ENCODE measurements around the gene KLK2.

Gene KLK2

DNA sequence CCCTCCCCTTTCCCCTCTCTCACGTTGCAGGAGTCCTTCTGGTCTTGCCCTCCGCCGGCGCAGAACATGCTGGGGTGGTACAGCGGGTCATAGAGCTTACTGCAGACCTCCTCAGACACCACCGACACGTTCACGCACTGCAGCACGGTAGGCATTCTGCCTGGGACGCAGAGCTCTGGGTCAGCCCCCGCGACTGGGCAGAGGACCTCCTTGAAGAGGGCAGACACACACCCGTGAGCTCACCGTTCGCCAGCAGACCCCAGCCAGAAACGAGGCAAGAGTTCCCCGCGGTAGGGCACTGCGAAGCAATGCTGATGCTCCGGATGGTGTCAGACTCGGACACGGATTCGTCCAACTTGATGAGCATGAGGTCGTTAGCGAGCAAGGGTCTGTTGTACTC, 35.1 kb downstream of the KLK2 start:
- no peak overlapping the region for H3K4me3 ChIP-seq (ENCODE audit: low read depth, low read length)

GRCh38 chr19:50909240-50910070, 36.2 kb downstream of the KLK2 start:
- no peak overlapping the region for H3K4me3 ChIP-seq (ENCODE audit: low read depth, low read length)
- peak; percentile 33 for DNase-seq (ENCODE audit: low read depth)
- no peak for TF ChIP-seq POLR2A (IDR thresholded peaks at IDR 0.05; ENCODE audit: extremely low read depth, insufficient read length)
- no peak for TF ChIP-seq MYC (IDR thresholded peaks at IDR 0.05; ENCODE audit: low read depth, low read length)
- TF ChIP-seq, protein P1, sequence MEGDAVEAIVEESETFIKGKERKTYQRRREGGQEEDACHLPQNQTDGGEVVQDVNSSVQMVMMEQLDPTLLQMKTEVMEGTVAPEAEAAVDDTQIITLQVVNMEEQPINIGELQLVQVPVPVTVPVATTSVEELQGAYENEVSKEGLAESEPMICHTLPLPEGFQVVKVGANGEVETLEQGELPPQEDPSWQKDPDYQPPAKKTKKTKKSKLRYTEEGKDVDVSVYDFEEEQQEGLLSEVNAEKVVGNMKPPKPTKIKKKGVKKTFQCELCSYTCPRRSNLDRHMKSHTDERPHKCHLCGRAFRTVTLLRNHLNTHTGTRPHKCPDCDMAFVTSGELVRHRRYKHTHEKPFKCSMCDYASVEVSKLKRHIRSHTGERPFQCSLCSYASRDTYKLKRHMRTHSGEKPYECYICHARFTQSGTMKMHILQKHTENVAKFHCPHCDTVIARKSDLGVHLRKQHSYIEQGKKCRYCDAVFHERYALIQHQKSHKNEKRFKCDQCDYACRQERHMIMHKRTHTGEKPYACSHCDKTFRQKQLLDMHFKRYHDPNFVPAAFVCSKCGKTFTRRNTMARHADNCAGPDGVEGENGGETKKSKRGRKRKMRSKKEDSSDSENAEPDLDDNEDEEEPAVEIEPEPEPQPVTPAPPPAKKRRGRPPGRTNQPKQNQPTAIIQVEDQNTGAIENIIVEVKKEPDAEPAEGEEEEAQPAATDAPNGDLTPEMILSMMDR (IDR thresholded peaks at IDR 0.05; ENCODE audit: low read depth, low read length): no peak
- no peak for TF ChIP-seq MAX (IDR thresholded peaks at IDR 0.05; ENCODE audit: low read depth, low read length)

More for the DNA sequence above, 35.1 kb downstream of the KLK2 start:
- TF ChIP-seq MAX (IDR thresholded peaks at IDR 0.05; ENCODE audit: low read depth, low read length) (no peak), MYC (IDR thresholded peaks at IDR 0.05; ENCODE audit: low read depth, low read length) (no peak), POLR2A (IDR thresholded peaks at IDR 0.05; ENCODE audit: extremely low read depth, insufficient read length) (no peak)
- TF ChIP-seq, protein P1 (IDR thresholded peaks at IDR 0.05; ENCODE audit: low read depth, low read length): no peak
- no peak for DNase-seq (ENCODE audit: low read depth)

GRCh38 chr19:50910722-50911121, 37.5 kb downstream of the KLK2 start:
- no peak overlapping the region for H3K4me3 ChIP-seq (ENCODE audit: low read depth, low read length)
- no peak for DNase-seq (ENCODE audit: low read depth)
- TF ChIP-seq MYC (IDR thresholded peaks at IDR 0.05; ENCODE audit: low read depth, low read length) (no peak), MAX (IDR thresholded peaks at IDR 0.05; ENCODE audit: low read depth, low read length) (no peak), POLR2A (IDR thresholded peaks at IDR 0.05; ENCODE audit: extremely low read depth, insufficient read length) (no peak)
- TF ChIP-seq, protein P1 (IDR thresholded peaks at IDR 0.05; ENCODE audit: low read depth, low read length): no peak

GRCh38 chr19:50911206-50912101, 38.2 kb downstream of the KLK2 start, which contains the start of gene KLK4:
Gene KLK4, minus strand, starts transcription at chr19:50911395. Its CDS starts 657 bp downstream, at chr19:50910738.
- TF ChIP-seq, protein P1 (IDR thresholded peaks at IDR 0.05; ENCODE audit: low read depth, low read length): no peak
- TF ChIP-seq POLR2A (IDR thresholded peaks at IDR 0.05; ENCODE audit: extremely low read depth, insufficient read length) (no peak), MAX (IDR thresholded peaks at IDR 0.05; ENCODE audit: low read depth, low read length) (no peak), MYC (IDR thresholded peaks at IDR 0.05; ENCODE audit: low read depth, low read length) (no peak)
- DNase-seq (ENCODE audit: low read depth): no peak
- no peak within 1 kb of the TSS for H3K4me3 ChIP-seq (ENCODE audit: low read depth, low read length)

DNA sequence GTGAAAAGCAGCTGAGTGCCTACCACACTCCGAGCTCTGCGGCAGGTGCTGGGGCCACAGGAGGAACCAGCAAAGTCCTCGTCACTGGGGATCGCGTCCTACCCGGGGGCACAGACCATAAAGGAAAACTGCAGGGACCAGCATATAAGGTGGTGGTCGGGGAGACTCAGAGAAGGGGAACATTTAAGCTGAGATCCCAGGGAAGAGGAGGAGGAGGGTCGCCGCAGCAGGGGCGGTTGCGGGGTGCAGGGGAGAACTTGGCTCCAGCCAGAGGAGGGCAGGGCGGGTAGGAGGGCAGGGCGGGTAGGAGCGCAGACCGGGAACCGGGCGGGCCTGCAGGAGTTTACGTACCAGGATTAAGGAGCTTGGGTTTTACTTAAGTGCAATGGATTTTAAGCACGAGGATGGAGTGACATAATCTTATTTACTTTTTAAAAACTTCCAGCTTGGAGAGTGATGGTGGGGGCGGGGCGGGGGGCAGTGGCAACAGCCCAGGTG, 38.9 kb downstream of the KLK2 start:
- TF ChIP-seq, protein P1 (IDR thresholded peaks at IDR 0.05; ENCODE audit: low read depth, low read length): no peak
- TF ChIP-seq MAX (IDR thresholded peaks at IDR 0.05; ENCODE audit: low read depth, low read length) (no peak), POLR2A (IDR thresholded peaks at IDR 0.05; ENCODE audit: extremely low read depth, insufficient read length) (no peak), MYC (IDR thresholded peaks at IDR 0.05; ENCODE audit: low read depth, low read length) (no peak)
- no peak overlapping the region for H3K4me3 ChIP-seq (ENCODE audit: low read depth, low read length)
- DNase-seq (ENCODE audit: low read depth): no peak

All from NB4 (cell line).